SU-DHL-6 (cell line): ENCODE results near the gene PRRG4.

Experiments used
- CTCF ChIP-seq: fragments of 200-600 bp; sonication (generic); IDR thresholded peaks from one replicate; pipeline ENCODE4 v1.5.1; 2017; ENCODE audit warnings: antibody characterized with exemption, mild to moderate bottlenecking, low read length, moderate library complexity; ENCODE audit not compliant: insufficient read depth, poor library complexity, severe bottlenecking
- EZH2phosphoT487 ChIP-seq: fragments of 200-600 bp; sonication (generic), shearing (Covaris generic); conservative IDR thresholded peaks from 2 replicates; pipeline ENCODE4 v1.6.1; 2018; ENCODE audit warnings: mild to moderate bottlenecking, antibody characterized with exemption, low read length, moderate library complexity, mixed read lengths

- no peak for TF ChIP-seq CTCF
- no peak for TF ChIP-seq EZH2phosphoT487
Observed at GRCh38 chr11:32895471-32895870, 65.7 kb downstream of the PRRG4 start.
